Measurements from ENCODE around the gene LBH. TPM values are rescaled to one million over a fixed set of nuclear protein-coding genes. Genes with fewer than 3 reads are reported as not detected.

Gene LBH
- total RNA-seq, 1 experiment from 2014 or later = 1.2 TPM

GRCh38 chr2:30288561-30288960 is 57.2 kb downstream of the LBH start:
- ChIA-PET CTCF (no interaction called here), POLR2A (no interaction called here), RAD21 (ENCODE audit: low non-redundant PET in 1 of 2, low total read pairs in 2 of 2, uncharacterized antibody in 2 of 2, unreplicated experiment in 2 of 2) (no interaction called here)
- H3K9me3 ChIP-seq (ENCODE audit: control insufficient read depth in 1 of 2, insufficient read depth in 1 of 2, low read depth in 1 of 2, low read length in 2 of 2) = no peaks in the 10 kb centered on the region
- H3K9me2 ChIP-seq (ENCODE audit: insufficient read depth) = no peaks in the 10 kb centered on the region
- no peaks in the 10 kb centered on the region for H3K27me3 ChIP-seq (ENCODE audit: insufficient read depth, low read length)
- H3K27ac ChIP-seq (ENCODE audit: low read depth, low read length) = no peak overlapping the region
- no peak overlapping the region for H2AFZ ChIP-seq (ENCODE audit: low read depth, low read length, poor library complexity, severe bottlenecking)
- H3K4me2 ChIP-seq (ENCODE audit: low read length) = no peak overlapping the region
- no peaks in the 10 kb centered on the region for H3K79me2 ChIP-seq (ENCODE audit: insufficient read depth, low read length)
- DNase-seq (ENCODE audit: low read depth, low spot score) (no peak), ATAC-seq (no peak)
- intact Hi-C loops (cut with micrococcal nuclease) = no loop called here
- BruUV-seq (replicated peaks) = no TSS peak
- no peaks in the 10 kb centered on the region for H3K36me3 ChIP-seq (ENCODE audit: control insufficient read depth in 1 of 2, insufficient read depth in 2 of 2, low read length in 2 of 2)
- H3K4me1 ChIP-seq (ENCODE audit: control insufficient read depth in 1 of 2, insufficient read depth in 2 of 2, low read length in 2 of 2) = peaks cover 0 to 7% of the 10 kb centered on the region in 2 experiments; a peak in 2 of 4 replicates
- H3K9ac ChIP-seq (ENCODE audit: low read length) = no peak overlapping the region
- H3K4me3 ChIP-seq (replicated peaks in 1 of 2; ENCODE audit: low read depth in 1 of 2, low read length in 2 of 2) = no peak overlapping the region
- TF ChIP-seq TCF7L2 (IDR thresholded peaks at IDR 0.05; ENCODE audit: borderline replicate concordance, extremely low read depth, insufficient read depth, insufficient read length) = no peak
- TF ChIP-seq JUND (IDR thresholded peaks at IDR 0.05) = no peak
- H4K20me1 ChIP-seq (ENCODE audit: insufficient read depth) = no peaks in the 10 kb centered on the region

GRCh38 chr2:30293303-30293921 is 62.1 kb downstream of the LBH start:
- Histone ChIP-seq H3K36me3 (ENCODE audit: control insufficient read depth in 1 of 2, insufficient read depth in 2 of 2, low read length in 2 of 2) (no peaks in the 10 kb centered on the region), H3K4me1 (ENCODE audit: control insufficient read depth in 1 of 2, insufficient read depth in 2 of 2, low read length in 2 of 2) (peaks cover 0 to 12% of the 10 kb centered on the region in 2 experiments; a peak in 2 of 4 replicates), H3K4me2 (ENCODE audit: low read length) (peak overlapping the region; percentile 44), H3K79me2 (ENCODE audit: insufficient read depth, low read length) (no peaks in the 10 kb centered on the region), H3K9me3 (ENCODE audit: control insufficient read depth in 1 of 2, insufficient read depth in 1 of 2, low read depth in 1 of 2, low read length in 2 of 2) (no peaks in the 10 kb centered on the region), H3K9ac (ENCODE audit: low read length) (no peak overlapping the region), H2AFZ (ENCODE audit: low read depth, low read length, poor library complexity, severe bottlenecking) (peak overlapping the region; percentile 57), H3K9me2 (ENCODE audit: insufficient read depth) (no peaks in the 10 kb centered on the region), H3K4me3 (replicated peaks in 1 of 2; ENCODE audit: low read depth in 1 of 2, low read length in 2 of 2) (no peak overlapping the region), H3K27ac (ENCODE audit: low read depth, low read length) (no peak overlapping the region), H4K20me1 (ENCODE audit: insufficient read depth) (no peaks in the 10 kb centered on the region), H3K27me3 (ENCODE audit: insufficient read depth, low read length) (no peaks in the 10 kb centered on the region)
- peak; percentile 28 for DNase-seq (ENCODE audit: low read depth, low spot score)
- ChIA-PET CTCF (no interaction called here), RAD21 (ENCODE audit: low non-redundant PET in 1 of 2, low total read pairs in 2 of 2, uncharacterized antibody in 2 of 2, unreplicated experiment in 2 of 2) (no interaction called here), POLR2A (no interaction called here)
- BruUV-seq (replicated peaks) = no TSS peak
- no peak for ATAC-seq
- intact Hi-C loops (cut with micrococcal nuclease) = no loop called here
- TF ChIP-seq SP1 (IDR thresholded peaks at IDR 0.05; ENCODE audit: low read depth) (0 out of 2 replicates have a peak, but pooled peaks have one; percentile 7), POLR2A (IDR thresholded peaks at IDR 0.05; ENCODE audit: borderline replicate concordance, extremely low read depth, insufficient read depth, insufficient read length) (no peak), JUND (IDR thresholded peaks at IDR 0.05) (peak; percentile 41; the same call in 1 of the 2 replicates), EZH2 (IDR thresholded peaks at IDR 0.05) (no peak)
- TF ChIP-seq, protein P1, sequence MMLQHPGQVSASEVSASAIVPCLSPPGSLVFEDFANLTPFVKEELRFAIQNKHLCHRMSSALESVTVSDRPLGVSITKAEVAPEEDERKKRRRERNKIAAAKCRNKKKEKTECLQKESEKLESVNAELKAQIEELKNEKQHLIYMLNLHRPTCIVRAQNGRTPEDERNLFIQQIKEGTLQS (IDR thresholded peaks at IDR 0.05) = no peak
